ENCODE measurements around the gene UCK2. TPM values are rescaled to one million over a fixed set of nuclear protein-coding genes. Genes with fewer than 3 reads are reported as not detected.

The UCK2 gene
- total RNA-seq, 4 donors from 2014 or later, result 20.9 to 30.4 (median 29.2) TPM

- TF ChIP-seq POLR2A (IDR thresholded peaks at IDR 0.05) (no peak), CTCF (IDR thresholded peaks at IDR 0.05) (no peak), POLR2AphosphoS5 (IDR thresholded peaks at IDR 0.05) (no peak), EP300 (IDR thresholded peaks at IDR 0.05) (no peak)
- ATAC-seq, result no peak
- WGBS, 2 donors (ENCODE audit: low coverage in 1 of 2), result 69% methylated on average over 1 of the region's 1 CpG; no CpG with 5 or more reads in 1 of the 2 donors
- Histone ChIP-seq H3K4me3 (no peak overlapping the region), H3K36me3 (no peaks in the 10 kb centered on the region), H3K4me1 (peaks cover 0 to 8% (median 2%) of the 10 kb centered on the region in 3 donors), H3K9me3 (no peaks in the 10 kb centered on the region), H3K27ac (no peak overlapping the region), H3K27me3 (no peaks in the 10 kb centered on the region)
These were observed 6.8 kb downstream of the UCK2 start for GRCh38 chr1:165834229-165834628.

DNA sequence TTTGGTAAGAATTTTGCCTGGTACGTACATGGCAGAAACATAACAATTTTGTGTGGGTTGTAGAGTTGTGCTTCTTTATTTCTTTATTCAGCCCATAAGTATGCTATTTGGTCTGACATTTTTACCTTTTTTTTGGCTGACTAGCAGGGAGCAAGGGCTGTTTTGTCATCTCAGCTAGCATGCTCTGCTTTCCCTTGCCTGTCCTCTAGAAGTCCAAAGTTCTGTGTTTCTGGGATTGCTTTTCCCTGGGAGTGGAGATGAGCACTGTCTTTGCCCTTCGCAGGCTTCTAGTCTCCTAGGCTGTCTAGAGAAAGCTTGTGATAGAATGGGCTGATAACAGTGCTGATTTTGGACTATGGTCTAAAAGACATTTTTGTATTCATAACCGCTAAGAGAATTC, 7.5 kb downstream of the UCK2 start:
- Histone ChIP-seq H3K4me1 (peaks cover 0 to 2% (median 0%) of the 10 kb centered on the region in 3 donors), H3K27me3 (no peaks in the 10 kb centered on the region), H3K4me3 (no peak overlapping the region), H3K9me3 (no peaks in the 10 kb centered on the region), H3K36me3 (no peaks in the 10 kb centered on the region), H3K27ac (no peak overlapping the region)
- 90 to 95% methylated on average over 2 to 3 of the region's 3 CpGs for WGBS, 2 donors (ENCODE audit: low coverage in 1 of 2)
- TF ChIP-seq POLR2A (IDR thresholded peaks at IDR 0.05) (no peak), POLR2AphosphoS5 (IDR thresholded peaks at IDR 0.05) (no peak), CTCF (IDR thresholded peaks at IDR 0.05) (no peak), EP300 (IDR thresholded peaks at IDR 0.05) (no peak)
- ATAC-seq, result no peak

- 66 to 70% methylated on average over 4 to 5 of the region's 6 CpGs for WGBS, 2 donors (ENCODE audit: low coverage in 1 of 2)
- ATAC-seq, result no peak
- H3K36me3 ChIP-seq, result no peaks in the 10 kb centered on the region
- H3K27me3 ChIP-seq, result no peaks in the 10 kb centered on the region
- no peak for TF ChIP-seq CTCF (IDR thresholded peaks at IDR 0.05)
- TF ChIP-seq POLR2AphosphoS5 (IDR thresholded peaks at IDR 0.05), result no peak
- no peak for TF ChIP-seq EP300 (IDR thresholded peaks at IDR 0.05)
- no peak for TF ChIP-seq POLR2A (IDR thresholded peaks at IDR 0.05)
- no peak overlapping the region for H3K4me3 ChIP-seq
- no peaks in the 10 kb centered on the region for H3K4me1 ChIP-seq
- H3K27ac ChIP-seq, result no peak overlapping the region
- H3K9me3 ChIP-seq, result no peaks in the 10 kb centered on the region
These were observed 9.5 kb downstream of the UCK2 start for GRCh38 chr1:165836664-165837482.

- Histone ChIP-seq H3K4me3 (no peak overlapping the region), H3K27ac (no peak overlapping the region), H3K36me3 (no peaks in the 10 kb centered on the region), H3K9me3 (no peaks in the 10 kb centered on the region), H3K4me1 (peaks cover 0 to 8% (median 5%) of the 10 kb centered on the region in 3 donors), H3K27me3 (no peaks in the 10 kb centered on the region)
- TF ChIP-seq CTCF (IDR thresholded peaks at IDR 0.05), result no peak
- no peak for TF ChIP-seq POLR2A (IDR thresholded peaks at IDR 0.05)
- no peak for TF ChIP-seq EP300 (IDR thresholded peaks at IDR 0.05)
- no peak for TF ChIP-seq POLR2AphosphoS5 (IDR thresholded peaks at IDR 0.05)
- 70 to 85% methylated on average over 6 of the region's 6 CpGs for WGBS, 2 donors (ENCODE audit: low coverage in 1 of 2)
- no peak for ATAC-seq
These were observed 10.5 kb downstream of the UCK2 start for GRCh38 chr1:165837838-165838364.

- no peak for ATAC-seq
- Histone ChIP-seq H3K4me1 (peaks cover 0 to 14% (median 5%) of the 10 kb centered on the region in 3 donors), H3K9me3 (no peaks in the 10 kb centered on the region), H3K27me3 (no peaks in the 10 kb centered on the region), H3K27ac (no peak overlapping the region), H3K36me3 (no peaks in the 10 kb centered on the region), H3K4me3 (no peak overlapping the region)
- WGBS, 2 donors (ENCODE audit: low coverage in 1 of 2), result 88 to 95% methylated on average over 2 to 4 of the region's 4 CpGs
- TF ChIP-seq POLR2AphosphoS5 (IDR thresholded peaks at IDR 0.05) (no peak), CTCF (IDR thresholded peaks at IDR 0.05) (no peak), POLR2A (IDR thresholded peaks at IDR 0.05) (no peak), EP300 (IDR thresholded peaks at IDR 0.05) (no peak)
These were observed 13.0 kb downstream of the UCK2 start for GRCh38 chr1:165840423-165840822.
